ENCODE data around the gene OVCH1. TPM values are rescaled to one million over a fixed set of nuclear protein-coding genes. Genes with fewer than 3 reads are reported as not detected.

The OVCH1 gene
- total and polyA plus RNA-seq, 9 of the 15 experiments (the other 6 are each of a cell fraction or from before 2014, with no cell fraction given): not detected

DNA sequence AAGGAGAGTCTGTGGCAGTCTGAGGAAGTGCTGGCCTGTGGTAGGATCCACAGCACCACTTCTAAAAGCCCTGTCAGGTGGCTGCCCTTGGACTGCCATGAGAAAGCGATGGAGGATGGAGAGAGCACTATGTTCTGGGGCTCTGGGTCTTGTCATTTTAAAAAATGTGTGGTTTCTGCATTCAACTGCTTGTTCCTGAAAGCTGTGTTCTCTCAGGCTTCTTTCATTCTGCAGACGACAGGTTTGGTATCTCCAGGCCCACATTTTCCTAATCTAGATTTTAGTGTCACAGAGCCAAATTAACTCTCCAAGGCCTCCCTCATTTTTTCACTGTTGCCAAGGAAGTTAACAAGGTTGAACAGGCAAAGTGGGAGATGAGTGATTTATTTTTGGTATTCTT, 10.5 kb downstream of the OVCH1 start (continued):
- TF ChIP-seq, protein P1, sequence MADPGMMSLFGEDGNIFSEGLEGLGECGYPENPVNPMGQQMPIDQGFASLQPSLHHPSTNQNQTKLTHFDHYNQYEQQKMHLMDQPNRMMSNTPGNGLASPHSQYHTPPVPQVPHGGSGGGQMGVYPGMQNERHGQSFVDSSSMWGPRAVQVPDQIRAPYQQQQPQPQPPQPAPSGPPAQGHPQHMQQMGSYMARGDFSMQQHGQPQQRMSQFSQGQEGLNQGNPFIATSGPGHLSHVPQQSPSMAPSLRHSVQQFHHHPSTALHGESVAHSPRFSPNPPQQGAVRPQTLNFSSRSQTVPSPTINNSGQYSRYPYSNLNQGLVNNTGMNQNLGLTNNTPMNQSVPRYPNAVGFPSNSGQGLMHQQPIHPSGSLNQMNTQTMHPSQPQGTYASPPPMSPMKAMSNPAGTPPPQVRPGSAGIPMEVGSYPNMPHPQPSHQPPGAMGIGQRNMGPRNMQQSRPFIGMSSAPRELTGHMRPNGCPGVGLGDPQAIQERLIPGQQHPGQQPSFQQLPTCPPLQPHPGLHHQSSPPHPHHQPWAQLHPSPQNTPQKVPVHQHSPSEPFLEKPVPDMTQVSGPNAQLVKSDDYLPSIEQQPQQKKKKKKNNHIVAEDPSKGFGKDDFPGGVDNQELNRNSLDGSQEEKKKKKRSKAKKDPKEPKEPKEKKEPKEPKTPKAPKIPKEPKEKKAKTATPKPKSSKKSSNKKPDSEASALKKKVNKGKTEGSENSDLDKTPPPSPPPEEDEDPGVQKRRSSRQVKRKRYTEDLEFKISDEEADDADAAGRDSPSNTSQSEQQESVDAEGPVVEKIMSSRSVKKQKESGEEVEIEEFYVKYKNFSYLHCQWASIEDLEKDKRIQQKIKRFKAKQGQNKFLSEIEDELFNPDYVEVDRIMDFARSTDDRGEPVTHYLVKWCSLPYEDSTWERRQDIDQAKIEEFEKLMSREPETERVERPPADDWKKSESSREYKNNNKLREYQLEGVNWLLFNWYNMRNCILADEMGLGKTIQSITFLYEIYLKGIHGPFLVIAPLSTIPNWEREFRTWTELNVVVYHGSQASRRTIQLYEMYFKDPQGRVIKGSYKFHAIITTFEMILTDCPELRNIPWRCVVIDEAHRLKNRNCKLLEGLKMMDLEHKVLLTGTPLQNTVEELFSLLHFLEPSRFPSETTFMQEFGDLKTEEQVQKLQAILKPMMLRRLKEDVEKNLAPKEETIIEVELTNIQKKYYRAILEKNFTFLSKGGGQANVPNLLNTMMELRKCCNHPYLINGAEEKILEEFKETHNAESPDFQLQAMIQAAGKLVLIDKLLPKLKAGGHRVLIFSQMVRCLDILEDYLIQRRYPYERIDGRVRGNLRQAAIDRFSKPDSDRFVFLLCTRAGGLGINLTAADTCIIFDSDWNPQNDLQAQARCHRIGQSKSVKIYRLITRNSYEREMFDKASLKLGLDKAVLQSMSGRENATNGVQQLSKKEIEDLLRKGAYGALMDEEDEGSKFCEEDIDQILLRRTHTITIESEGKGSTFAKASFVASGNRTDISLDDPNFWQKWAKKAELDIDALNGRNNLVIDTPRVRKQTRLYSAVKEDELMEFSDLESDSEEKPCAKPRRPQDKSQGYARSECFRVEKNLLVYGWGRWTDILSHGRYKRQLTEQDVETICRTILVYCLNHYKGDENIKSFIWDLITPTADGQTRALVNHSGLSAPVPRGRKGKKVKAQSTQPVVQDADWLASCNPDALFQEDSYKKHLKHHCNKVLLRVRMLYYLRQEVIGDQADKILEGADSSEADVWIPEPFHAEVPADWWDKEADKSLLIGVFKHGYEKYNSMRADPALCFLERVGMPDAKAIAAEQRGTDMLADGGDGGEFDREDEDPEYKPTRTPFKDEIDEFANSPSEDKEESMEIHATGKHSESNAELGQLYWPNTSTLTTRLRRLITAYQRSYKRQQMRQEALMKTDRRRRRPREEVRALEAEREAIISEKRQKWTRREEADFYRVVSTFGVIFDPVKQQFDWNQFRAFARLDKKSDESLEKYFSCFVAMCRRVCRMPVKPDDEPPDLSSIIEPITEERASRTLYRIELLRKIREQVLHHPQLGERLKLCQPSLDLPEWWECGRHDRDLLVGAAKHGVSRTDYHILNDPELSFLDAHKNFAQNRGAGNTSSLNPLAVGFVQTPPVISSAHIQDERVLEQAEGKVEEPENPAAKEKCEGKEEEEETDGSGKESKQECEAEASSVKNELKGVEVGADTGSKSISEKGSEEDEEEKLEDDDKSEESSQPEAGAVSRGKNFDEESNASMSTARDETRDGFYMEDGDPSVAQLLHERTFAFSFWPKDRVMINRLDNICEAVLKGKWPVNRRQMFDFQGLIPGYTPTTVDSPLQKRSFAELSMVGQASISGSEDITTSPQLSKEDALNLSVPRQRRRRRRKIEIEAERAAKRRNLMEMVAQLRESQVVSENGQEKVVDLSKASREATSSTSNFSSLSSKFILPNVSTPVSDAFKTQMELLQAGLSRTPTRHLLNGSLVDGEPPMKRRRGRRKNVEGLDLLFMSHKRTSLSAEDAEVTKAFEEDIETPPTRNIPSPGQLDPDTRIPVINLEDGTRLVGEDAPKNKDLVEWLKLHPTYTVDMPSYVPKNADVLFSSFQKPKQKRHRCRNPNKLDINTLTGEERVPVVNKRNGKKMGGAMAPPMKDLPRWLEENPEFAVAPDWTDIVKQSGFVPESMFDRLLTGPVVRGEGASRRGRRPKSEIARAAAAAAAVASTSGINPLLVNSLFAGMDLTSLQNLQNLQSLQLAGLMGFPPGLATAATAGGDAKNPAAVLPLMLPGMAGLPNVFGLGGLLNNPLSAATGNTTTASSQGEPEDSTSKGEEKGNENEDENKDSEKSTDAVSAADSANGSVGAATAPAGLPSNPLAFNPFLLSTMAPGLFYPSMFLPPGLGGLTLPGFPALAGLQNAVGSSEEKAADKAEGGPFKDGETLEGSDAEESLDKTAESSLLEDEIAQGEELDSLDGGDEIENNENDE (IDR thresholded peaks at IDR 0.05; ENCODE audit: low read depth, low read length): no peak
- TF ChIP-seq GTF2A2 (tag; IDR thresholded peaks at IDR 0.05): no peak
- no peak for TF ChIP-seq PURB (CRISPR knock-in tag; IDR thresholded peaks at IDR 0.05; ENCODE audit: low read depth)
- TF ChIP-seq, protein P2, sequence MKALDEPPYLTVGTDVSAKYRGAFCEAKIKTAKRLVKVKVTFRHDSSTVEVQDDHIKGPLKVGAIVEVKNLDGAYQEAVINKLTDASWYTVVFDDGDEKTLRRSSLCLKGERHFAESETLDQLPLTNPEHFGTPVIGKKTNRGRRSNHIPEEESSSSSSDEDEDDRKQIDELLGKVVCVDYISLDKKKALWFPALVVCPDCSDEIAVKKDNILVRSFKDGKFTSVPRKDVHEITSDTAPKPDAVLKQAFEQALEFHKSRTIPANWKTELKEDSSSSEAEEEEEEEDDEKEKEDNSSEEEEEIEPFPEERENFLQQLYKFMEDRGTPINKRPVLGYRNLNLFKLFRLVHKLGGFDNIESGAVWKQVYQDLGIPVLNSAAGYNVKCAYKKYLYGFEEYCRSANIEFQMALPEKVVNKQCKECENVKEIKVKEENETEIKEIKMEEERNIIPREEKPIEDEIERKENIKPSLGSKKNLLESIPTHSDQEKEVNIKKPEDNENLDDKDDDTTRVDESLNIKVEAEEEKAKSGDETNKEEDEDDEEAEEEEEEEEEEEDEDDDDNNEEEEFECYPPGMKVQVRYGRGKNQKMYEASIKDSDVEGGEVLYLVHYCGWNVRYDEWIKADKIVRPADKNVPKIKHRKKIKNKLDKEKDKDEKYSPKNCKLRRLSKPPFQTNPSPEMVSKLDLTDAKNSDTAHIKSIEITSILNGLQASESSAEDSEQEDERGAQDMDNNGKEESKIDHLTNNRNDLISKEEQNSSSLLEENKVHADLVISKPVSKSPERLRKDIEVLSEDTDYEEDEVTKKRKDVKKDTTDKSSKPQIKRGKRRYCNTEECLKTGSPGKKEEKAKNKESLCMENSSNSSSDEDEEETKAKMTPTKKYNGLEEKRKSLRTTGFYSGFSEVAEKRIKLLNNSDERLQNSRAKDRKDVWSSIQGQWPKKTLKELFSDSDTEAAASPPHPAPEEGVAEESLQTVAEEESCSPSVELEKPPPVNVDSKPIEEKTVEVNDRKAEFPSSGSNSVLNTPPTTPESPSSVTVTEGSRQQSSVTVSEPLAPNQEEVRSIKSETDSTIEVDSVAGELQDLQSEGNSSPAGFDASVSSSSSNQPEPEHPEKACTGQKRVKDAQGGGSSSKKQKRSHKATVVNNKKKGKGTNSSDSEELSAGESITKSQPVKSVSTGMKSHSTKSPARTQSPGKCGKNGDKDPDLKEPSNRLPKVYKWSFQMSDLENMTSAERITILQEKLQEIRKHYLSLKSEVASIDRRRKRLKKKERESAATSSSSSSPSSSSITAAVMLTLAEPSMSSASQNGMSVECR (CRISPR knock-in tag; IDR thresholded peaks at IDR 0.05): no peak
- TF ChIP-seq ZNF124 (CRISPR knock-in tag; IDR thresholded peaks at IDR 0.05): no peak
- TF ChIP-seq NFIX (CRISPR knock-in tag; IDR thresholded peaks at IDR 0.05; ENCODE audit: low read depth): no peak
- no peak for TF ChIP-seq SMAD2 (IDR thresholded peaks at IDR 0.05; ENCODE audit: low read depth, low read length)
- no peak for TF ChIP-seq PHF20 (IDR thresholded peaks at IDR 0.05; ENCODE audit: partially characterized antibody)
- TF ChIP-seq MIER1 (IDR thresholded peaks at IDR 0.05; ENCODE audit: low read depth): no peak

All from K562 (cell line).